Mucosa of rectum (tissue), 2 donors: Measurements from ENCODE around the gene HOXB5.
A peak's percentile ranks its signal among the peaks of the same experiment; 100 is the strongest.

Experiments
- H3K27ac ChIP-seq, 2 donors: one replicate each; pipeline ENCODE4 v1.7.0; 2013; ENCODE audit warnings: inconsistent platforms in 2 of 2, low read depth in 2 of 2, low read length in 2 of 2
- H3K27me3 ChIP-seq, 2 donors: one replicate each; pipeline ENCODE4 v1.7.0; 2013; ENCODE audit warnings: low read length in 2 of 2; ENCODE audit not compliant: control insufficient read depth in 2 of 2, insufficient read depth in 2 of 2
- H3K36me3 ChIP-seq, 2 donors: one replicate each; pipeline ENCODE4 v1.7.0; 2013; ENCODE audit warnings: low read length in 2 of 2; ENCODE audit not compliant: control insufficient read depth in 2 of 2, insufficient read depth in 2 of 2
- H3K4me1 ChIP-seq, 2 donors: one replicate each; pipeline ENCODE4 v1.7.0; 2013; ENCODE audit warnings: low read length in 2 of 2, mild to moderate bottlenecking in 1 of 2; ENCODE audit not compliant: control insufficient read depth in 2 of 2, insufficient read depth in 2 of 2
- H3K4me3 ChIP-seq, 2 donors: one replicate each; pipeline ENCODE4 v1.7.0; 2013; ENCODE audit warnings: low read length in 2 of 2
- H3K9ac ChIP-seq, 2 donors: one replicate each; pipeline ENCODE4 v1.7.0; 2013; ENCODE audit warnings: low read length in 2 of 2, low read depth in 1 of 2, mild to moderate bottlenecking in 1 of 2
- H3K9me3 ChIP-seq, 2 donors: one replicate each; pipeline ENCODE4 v1.7.0; 2013; ENCODE audit warnings: low read length in 2 of 2; ENCODE audit not compliant: control insufficient read depth in 2 of 2
- donor health status: healthy.
- donor health status: Normal muscosa, but diverticular disease.

HOXB5 gene

GRCh38 chr17:48593126-48593829, at the start of gene HOXB5:
Gene HOXB5, minus strand, starts transcription at chr17:48593779. Its CDS starts 97 bp downstream, at chr17:48593682.
- Histone ChIP-seq H3K27me3 (peaks cover 0 to 2% of the 10 kb centered on the region in 2 donors), H3K27ac (peak within 1 kb of the TSS; percentile 57 to 87), H3K4me1 (peaks cover 30 to 33% of the 10 kb centered on the region in 2 donors), H3K9ac (peak within 1 kb of the TSS; percentile 35 to 57), H3K36me3 (peaks cover 23 to 29% of the 10 kb centered on the region in 2 donors), H3K4me3 (peak within 1 kb of the TSS; percentile 53 to 69), H3K9me3 (no peaks in the 10 kb centered on the region)

GRCh38 chr17:48642843-48643696, 49.5 kb upstream of the HOXB5 start:
- Histone ChIP-seq H3K27me3 (peaks cover 4 to 10% of the 10 kb centered on the region in 2 donors), H3K9ac (peak overlapping the region; percentile 92 to 98), H3K9me3 (no peaks in the 10 kb centered on the region), H3K4me3 (peak overlapping the region; percentile 74 to 83), H3K4me1 (peaks cover 27 to 50% of the 10 kb centered on the region in 2 donors), H3K36me3 (no peaks in the 10 kb centered on the region), H3K27ac (peak overlapping the region; percentile 94)

- Histone ChIP-seq H3K4me1 (peaks cover 28 to 50% of the 10 kb centered on the region in 2 donors), H3K27ac (peak overlapping the region; percentile 94), H3K36me3 (no peaks in the 10 kb centered on the region), H3K9ac (peak overlapping the region; percentile 92 to 98), H3K9me3 (no peaks in the 10 kb centered on the region), H3K27me3 (peaks cover 4 to 18% of the 10 kb centered on the region in 2 donors), H3K4me3 (peak overlapping the region; percentile 74 to 83)
These were observed 48.7 kb upstream of the HOXB5 start for GRCh38 chr17:48642059-48642842.

GRCh38 chr17:48641541-48642058, 48.0 kb upstream of the HOXB5 start:
- peaks cover 4 to 24% of the 10 kb centered on the region in 2 donors for H3K27me3 ChIP-seq
- H3K4me3 ChIP-seq = peak overlapping the region; percentile 74 to 83

GRCh38 chr17:48640858-48641180, 47.2 kb upstream of the HOXB5 start:
- peaks cover 0 to 4% of the 10 kb centered on the region in 2 donors for H3K36me3 ChIP-seq
- no peaks in the 10 kb centered on the region for H3K9me3 ChIP-seq
- peaks cover 6 to 26% of the 10 kb centered on the region in 2 donors for H3K27me3 ChIP-seq
- H3K9ac ChIP-seq = peak overlapping the region; percentile 24 to 98
- H3K4me3 ChIP-seq = peak overlapping the region in 1 of 2 donors; percentile 28
- H3K27ac ChIP-seq = peak overlapping the region; percentile 94
- peaks cover 40 to 62% of the 10 kb centered on the region in 2 donors for H3K4me1 ChIP-seq

More at GRCh38 chr17:48641541-48642058, 48.0 kb upstream of the HOXB5 start:
- peak overlapping the region; percentile 94 for H3K27ac ChIP-seq
- peaks cover 34 to 57% of the 10 kb centered on the region in 2 donors for H3K4me1 ChIP-seq
- peak overlapping the region; percentile 92 to 98 for H3K9ac ChIP-seq
- H3K36me3 ChIP-seq = no peaks in the 10 kb centered on the region
- H3K9me3 ChIP-seq = no peaks in the 10 kb centered on the region

- H3K27me3 ChIP-seq = peaks cover 6 to 30% of the 10 kb centered on the region in 2 donors
- no peaks in the 10 kb centered on the region for H3K9me3 ChIP-seq
- H3K36me3 ChIP-seq = peaks cover 2 to 7% of the 10 kb centered on the region in 2 donors
- peak overlapping the region; percentile 94 for H3K27ac ChIP-seq
- H3K4me1 ChIP-seq = peaks cover 41 to 68% of the 10 kb centered on the region in 2 donors
- H3K9ac ChIP-seq = peak overlapping the region in 1 of 2 donors; percentile 14
- peak overlapping the region in 1 of 2 donors; percentile 28 for H3K4me3 ChIP-seq
These were observed 46.6 kb upstream of the HOXB5 start for GRCh38 chr17:48639982-48640857.

- Histone ChIP-seq H3K4me1 (peaks cover 40 to 73% of the 10 kb centered on the region in 2 donors), H3K9me3 (no peaks in the 10 kb centered on the region), H3K36me3 (peaks cover 2 to 7% of the 10 kb centered on the region in 2 donors), H3K27me3 (peaks cover 6 to 31% of the 10 kb centered on the region in 2 donors), H3K4me3 (peak overlapping the region; percentile 63 to 74), H3K27ac (peak overlapping the region; percentile 69 to 94), H3K9ac (peak overlapping the region; percentile 68 to 86)
These were observed 45.6 kb upstream of the HOXB5 start for GRCh38 chr17:48639136-48639535.

- H3K36me3 ChIP-seq = peaks cover 2 to 7% of the 10 kb centered on the region in 2 donors
- peak overlapping the region; percentile 69 to 89 for H3K27ac ChIP-seq
- H3K4me1 ChIP-seq = peaks cover 44 to 74% of the 10 kb centered on the region in 2 donors
- H3K27me3 ChIP-seq = peaks cover 8 to 36% of the 10 kb centered on the region in 2 donors
- peak overlapping the region; percentile 61 to 86 for H3K9ac ChIP-seq
- H3K9me3 ChIP-seq = no peaks in the 10 kb centered on the region
- peak overlapping the region; percentile 63 to 74 for H3K4me3 ChIP-seq
These were observed 44.0 kb upstream of the HOXB5 start for GRCh38 chr17:48637323-48638260.
